Measurements from ENCODE around the gene ASPHD1. TPM values are rescaled to one million over a fixed set of nuclear protein-coding genes. Genes with fewer than 3 reads are reported as not detected.

Gene ASPHD1
- total and polyA plus RNA-seq, 2 experiments from 2014 or later: 18.6 to 35.5 TPM

GRCh38 chr16:29922986-29923501 lies 22.8 kb downstream of the ASPHD1 start:
- H3K79me2 ChIP-seq: peaks cover 41% of the 10 kb centered on the region

DNA sequence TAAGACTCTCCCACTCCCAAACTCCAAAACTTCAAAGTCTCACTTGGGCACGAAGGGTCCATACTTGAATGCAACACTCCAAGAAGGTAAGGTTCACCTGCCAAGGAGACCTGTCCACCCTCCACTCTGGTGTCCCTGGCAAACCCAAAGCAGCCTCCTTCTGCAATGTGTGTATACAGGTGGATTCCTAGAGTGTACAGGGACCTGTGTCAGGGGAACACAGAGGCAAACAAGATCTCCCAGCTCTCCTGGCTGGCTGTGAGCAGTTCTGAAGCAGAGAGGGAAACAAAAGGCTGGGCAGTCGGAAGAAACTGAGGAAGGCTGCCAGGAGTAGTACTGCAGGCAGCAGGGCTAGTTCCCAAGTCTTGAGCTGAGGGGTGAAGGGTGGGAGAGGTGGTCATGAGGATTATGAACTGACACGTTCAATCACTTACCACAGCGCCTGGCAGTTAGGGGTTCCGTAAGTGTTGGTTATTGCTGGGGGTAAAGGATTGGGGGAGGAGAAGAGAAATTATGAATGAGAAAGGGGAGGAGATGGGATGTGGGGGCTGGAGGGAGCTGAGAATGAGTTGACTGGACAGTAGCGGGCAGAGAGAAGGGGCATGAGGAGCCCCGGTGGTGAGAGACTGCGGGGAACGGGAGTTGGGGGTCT lies 24.9 kb downstream of the ASPHD1 start:
- Histone ChIP-seq H4K20me1 (ENCODE audit: insufficient read depth, poor library complexity, severe bottlenecking) (no peaks in the 10 kb centered on the region), H3K79me2 (peaks cover 41% of the 10 kb centered on the region), H3K4me3 (peak overlapping the region; percentile 87), H3K9me2 (replicated peaks; ENCODE audit: insufficient read depth) (no peaks in the 10 kb centered on the region), H3K27ac (peak overlapping the region; percentile 74), H3K4me2 (peak overlapping the region; percentile 90), H2AFZ (peak overlapping the region; percentile 72), H3K4me1 (ENCODE audit: insufficient read depth) (peaks cover 13% of the 10 kb centered on the region), H3K27me3 (no peaks in the 10 kb centered on the region), H3K36me3 (replicated peaks; ENCODE audit: insufficient read depth, low read depth) (no peaks in the 10 kb centered on the region), H3K9me3 (ENCODE audit: low read depth) (no peaks in the 10 kb centered on the region)
- TF ChIP-seq, protein P1, sequence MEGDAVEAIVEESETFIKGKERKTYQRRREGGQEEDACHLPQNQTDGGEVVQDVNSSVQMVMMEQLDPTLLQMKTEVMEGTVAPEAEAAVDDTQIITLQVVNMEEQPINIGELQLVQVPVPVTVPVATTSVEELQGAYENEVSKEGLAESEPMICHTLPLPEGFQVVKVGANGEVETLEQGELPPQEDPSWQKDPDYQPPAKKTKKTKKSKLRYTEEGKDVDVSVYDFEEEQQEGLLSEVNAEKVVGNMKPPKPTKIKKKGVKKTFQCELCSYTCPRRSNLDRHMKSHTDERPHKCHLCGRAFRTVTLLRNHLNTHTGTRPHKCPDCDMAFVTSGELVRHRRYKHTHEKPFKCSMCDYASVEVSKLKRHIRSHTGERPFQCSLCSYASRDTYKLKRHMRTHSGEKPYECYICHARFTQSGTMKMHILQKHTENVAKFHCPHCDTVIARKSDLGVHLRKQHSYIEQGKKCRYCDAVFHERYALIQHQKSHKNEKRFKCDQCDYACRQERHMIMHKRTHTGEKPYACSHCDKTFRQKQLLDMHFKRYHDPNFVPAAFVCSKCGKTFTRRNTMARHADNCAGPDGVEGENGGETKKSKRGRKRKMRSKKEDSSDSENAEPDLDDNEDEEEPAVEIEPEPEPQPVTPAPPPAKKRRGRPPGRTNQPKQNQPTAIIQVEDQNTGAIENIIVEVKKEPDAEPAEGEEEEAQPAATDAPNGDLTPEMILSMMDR (IDR thresholded peaks at IDR 0.05; ENCODE audit: poor library complexity): no peak
- TF ChIP-seq EZH2phosphoT487 (IDR thresholded peaks at IDR 0.05; ENCODE audit: low read depth, severe bottlenecking, unreplicated experiment) (no peak), EZH2 (IDR thresholded peaks at IDR 0.05; ENCODE audit: borderline replicate concordance) (no peak)
- no peak for DNase-seq (ENCODE audit: low spot score)
- WGBS (ENCODE audit: low lambda C conversion rate, missing lambda C conversion rate): 13% methylated on average over 5 of the region's 9 CpGs

More at GRCh38 chr16:29922986-29923501, 22.8 kb downstream of the ASPHD1 start:
- no peak for DNase-seq (ENCODE audit: low spot score)
- H4K20me1 ChIP-seq (ENCODE audit: insufficient read depth, poor library complexity, severe bottlenecking): no peaks in the 10 kb centered on the region
- 96% methylated on average over 12 of the region's 12 CpGs for WGBS (ENCODE audit: low lambda C conversion rate, missing lambda C conversion rate)
- H3K9me2 ChIP-seq (replicated peaks; ENCODE audit: insufficient read depth): no peaks in the 10 kb centered on the region
- H2AFZ ChIP-seq: no peak overlapping the region
- H3K27me3 ChIP-seq: no peaks in the 10 kb centered on the region
- TF ChIP-seq EZH2phosphoT487 (IDR thresholded peaks at IDR 0.05; ENCODE audit: low read depth, severe bottlenecking, unreplicated experiment) (no peak), EZH2 (IDR thresholded peaks at IDR 0.05; ENCODE audit: borderline replicate concordance) (no peak)
- TF ChIP-seq, protein P1 (IDR thresholded peaks at IDR 0.05; ENCODE audit: poor library complexity): no peak
- no peak overlapping the region for H3K4me2 ChIP-seq
- H3K4me3 ChIP-seq: no peak overlapping the region
- no peak overlapping the region for H3K27ac ChIP-seq
- H3K9me3 ChIP-seq (ENCODE audit: low read depth): no peaks in the 10 kb centered on the region
- no peaks in the 10 kb centered on the region for H3K36me3 ChIP-seq (replicated peaks; ENCODE audit: insufficient read depth, low read depth)
- H3K4me1 ChIP-seq (ENCODE audit: insufficient read depth): peaks cover 13% of the 10 kb centered on the region

DNA sequence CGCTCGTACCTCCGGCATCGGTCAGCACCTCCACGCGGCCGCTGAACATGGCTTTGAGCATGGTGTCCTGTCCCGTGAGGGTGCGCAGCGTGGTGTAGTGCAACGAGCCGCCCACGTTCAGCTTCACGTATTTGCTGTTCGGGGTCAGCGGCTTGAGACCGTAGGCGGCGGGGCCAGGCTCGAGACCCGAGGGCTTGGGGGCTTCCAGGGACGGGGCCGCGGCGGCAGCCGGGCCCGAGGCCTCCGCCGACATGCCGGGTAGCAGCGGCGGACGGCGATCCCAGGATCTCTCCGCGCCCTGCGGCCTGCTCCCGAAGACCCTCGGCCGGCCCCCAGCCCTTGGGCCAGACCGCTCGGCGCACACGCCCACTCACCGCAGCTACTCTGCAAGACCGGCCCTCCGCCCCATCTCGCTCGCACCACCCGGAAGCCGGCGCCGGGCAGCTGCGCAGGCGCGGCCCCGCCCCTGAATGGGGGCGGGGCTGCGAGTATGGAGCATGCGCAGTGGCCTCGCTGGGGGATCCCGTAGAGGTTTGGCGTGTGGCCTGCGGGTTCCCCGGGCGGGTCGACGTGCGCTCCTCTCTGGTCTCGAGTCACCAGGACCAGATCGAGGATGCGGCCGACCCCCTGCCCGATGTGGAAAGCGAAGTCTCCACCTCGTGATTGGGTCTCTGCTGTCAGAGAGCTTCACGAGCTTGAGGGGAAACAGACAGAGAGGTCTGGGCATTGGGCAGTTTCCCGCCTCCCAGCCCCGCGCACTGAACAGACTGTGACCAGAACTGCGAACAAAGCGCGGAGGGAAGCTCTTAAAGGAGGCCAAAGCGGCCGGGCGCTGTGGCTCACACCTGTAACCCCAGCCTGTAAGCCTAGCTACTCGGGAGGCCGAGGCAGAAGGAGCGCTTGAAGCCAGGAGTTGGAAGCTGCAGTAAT lies 25.8 kb downstream of the ASPHD1 start, which contains the start of gene KCTD13:
Gene KCTD13 (minus strand): TSS at position 446 of the 930 bp plus-strand sequence. CDS start 193 bp downstream, at position 253.
- Histone ChIP-seq H3K9me2 (replicated peaks; ENCODE audit: insufficient read depth) (no peaks in the 10 kb centered on the region), H3K4me2 (peak within 1 kb of the TSS; percentile 90), H3K36me3 (replicated peaks; ENCODE audit: insufficient read depth, low read depth) (no peaks in the 10 kb centered on the region), H3K4me3 (peak within 1 kb of the TSS; percentile 87), H2AFZ (peak within 1 kb of the TSS; percentile 74), H3K27me3 (no peaks in the 10 kb centered on the region), H3K4me1 (ENCODE audit: insufficient read depth) (peaks cover 13% of the 10 kb centered on the region), H3K9me3 (ENCODE audit: low read depth) (no peaks in the 10 kb centered on the region), H4K20me1 (ENCODE audit: insufficient read depth, poor library complexity, severe bottlenecking) (no peaks in the 10 kb centered on the region), H3K79me2 (peaks cover 41% of the 10 kb centered on the region), H3K27ac (peak within 1 kb of the TSS; percentile 83)
- peak; percentile 92 for DNase-seq (ENCODE audit: low spot score)
- TF ChIP-seq, protein P1 (IDR thresholded peaks at IDR 0.05; ENCODE audit: poor library complexity): no peak
- TF ChIP-seq EZH2 (IDR thresholded peaks at IDR 0.05; ENCODE audit: borderline replicate concordance): no peak
- TF ChIP-seq EZH2phosphoT487 (IDR thresholded peaks at IDR 0.05; ENCODE audit: low read depth, severe bottlenecking, unreplicated experiment): no peak
- 1% methylated on average over 79 of the region's 89 CpGs for WGBS (ENCODE audit: low lambda C conversion rate, missing lambda C conversion rate)

Data from hepatocyte (in vitro differentiated cells).